Measurements from ENCODE around the gene TMEFF1.
"Not testable (repeated sequence)": the region's sequence is repeated elsewhere in the genome, so short reads cannot be mapped to it uniquely, and the experiment has no call there.

The TMEFF1 gene

GRCh38 chr9:100472788-100473275, at the start of gene TMEFF1:
TMEFF1 (plus strand) TSS chr9:100473149; CDS start chr9:100473545, 396 bp downstream.
- DNase-seq (ENCODE audit: low read depth) = no peak

GRCh38 chr9:100425758-100426157, 47.2 kb upstream of the TMEFF1 start:
- DNase-seq (ENCODE audit: low read depth) = no peak

- DNase-seq (ENCODE audit: low read depth) = no peak
These were observed 46.8 kb upstream of the TMEFF1 start for GRCh38 chr9:100426189-100426529.

- no peak for DNase-seq (ENCODE audit: low read depth)
These were observed 46.2 kb upstream of the TMEFF1 start, which contains the start of gene MSANTD3 for GRCh38 chr9:100426530-100427365. MSANTD3 (plus strand) TSS chr9:100427143; CDS start chr9:100441939, 14,796 bp downstream.

GRCh38 chr9:100427366-100428263, 45.3 kb upstream of the TMEFF1 start:
- no peak for DNase-seq (ENCODE audit: low read depth)

- no peak for DNase-seq (ENCODE audit: low read depth)
These were observed 43.9 kb upstream of the TMEFF1 start for GRCh38 chr9:100428871-100429654.

- DNase-seq (ENCODE audit: low read depth) = no peak
These were observed 42.5 kb upstream of the TMEFF1 start for GRCh38 chr9:100430286-100430940.

GRCh38 chr9:100431886-100432285, 41.1 kb upstream of the TMEFF1 start:
- no peak for DNase-seq (ENCODE audit: low read depth)

- no peak for DNase-seq (ENCODE audit: low read depth)
These were observed 40.2 kb upstream of the TMEFF1 start for GRCh38 chr9:100432736-100433135.

GRCh38 chr9:100436571-100436970, 36.4 kb upstream of the TMEFF1 start:
- DNase-seq (ENCODE audit: low read depth) = no peak

GRCh38 chr9:100437860-100438805, 34.8 kb upstream of the TMEFF1 start:
- DNase-seq (ENCODE audit: low read depth) = peak; percentile 26

GRCh38 chr9:100440071-100440470, 32.9 kb upstream of the TMEFF1 start:
- DNase-seq (ENCODE audit: low read depth) = no peak

GRCh38 chr9:100440487-100440886, 32.5 kb upstream of the TMEFF1 start:
- DNase-seq (ENCODE audit: low read depth) = not testable (repeated sequence)

GRCh38 chr9:100441911-100442361, 31.0 kb upstream of the TMEFF1 start:
- DNase-seq (ENCODE audit: low read depth) = no peak

GRCh38 chr9:100443781-100444768, 28.9 kb upstream of the TMEFF1 start:
- no peak for DNase-seq (ENCODE audit: low read depth)

GRCh38 chr9:100445161-100445902, 27.6 kb upstream of the TMEFF1 start:
- no peak for DNase-seq (ENCODE audit: low read depth)

GRCh38 chr9:100445903-100446549, 26.9 kb upstream of the TMEFF1 start:
- DNase-seq (ENCODE audit: low read depth) = no peak

- no peak for DNase-seq (ENCODE audit: low read depth)
These were observed 25.9 kb upstream of the TMEFF1 start for GRCh38 chr9:100447041-100447440.
